Upper lobe of right lung (tissue), 1 donor: ENCODE measurements around the gene APOC4. TPM values are rescaled to one million over a fixed set of nuclear protein-coding genes. Genes with fewer than 3 reads are reported as not detected.
"Not testable (repeated sequence)": the region's sequence is repeated elsewhere in the genome, so short reads cannot be mapped to it uniquely, and the experiment has no call there.

ENCODE experiments used
- ATAC-seq: fragments of 200-7000 bp; cut with Tn5 transposase; one replicate; pipeline ENCODE4 v1.9.1; 2020; ENCODE audit warnings: mild to moderate bottlenecking, moderate library complexity
- DNase-seq: peaks from one replicate; pipeline ENCODE4 v3.0.0-alpha.2; 2020
- H3K27ac ChIP-seq: fragments of 200-600 bp; one replicate; pipeline ENCODE4 v1.8.0; 2022
- H3K27me3 ChIP-seq: fragments of 200-600 bp; one replicate; pipeline ENCODE4 v1.8.0; 2022; ENCODE audit warnings: mild to moderate bottlenecking
- H3K36me3 ChIP-seq: fragments of 200-600 bp; one replicate; pipeline ENCODE4 v1.8.0; 2022
- H3K4me1 ChIP-seq: fragments of 200-600 bp; one replicate; pipeline ENCODE4 v1.8.0; 2022
- H3K4me3 ChIP-seq: fragments of 200-600 bp; one replicate; pipeline ENCODE4 v1.8.0; 2022; ENCODE audit warnings: mild to moderate bottlenecking
- H3K9me3 ChIP-seq: fragments of 200-600 bp; one replicate; pipeline ENCODE4 v1.8.0; 2022
- CTCF ChIP-seq: fragments of 200-600 bp; IDR thresholded peaks from one replicate; pipeline ENCODE4 v1.8.0; 2022; ENCODE audit warnings: antibody characterized with exemption
- intact Hi-C: fragments of 100-400 bp; cut with DNase I; formaldehyde crosslinking; loops from one replicate; pipeline ENCODE4 v1.11.0; 2022
- total RNA-seq: library from RNA; stranded (reverse); fragmentation: NEBNext Ultra II Directional; extraction: Animal tissue kit (Norgen Biotek cat#: 25700); gene quantifications from one replicate; pipeline ENCODE4 v1.2.1, GENCODE V29; 2021
- donor health status: DM: no; HTN: yes; CAD: no; lungs with severe emphysema.

APOC4 gene
- total RNA-seq, 1 donor from 2014 or later, result not detected

- Histone ChIP-seq H3K27me3 (peaks cover 5% of the 10 kb centered on the region), H3K36me3 (peaks cover 4% of the 10 kb centered on the region), H3K4me1 (no peaks in the 10 kb centered on the region), H3K9me3 (no peaks in the 10 kb centered on the region), H3K27ac (no peak overlapping the region), H3K4me3 (no peak overlapping the region)
- intact Hi-C loops, result loop anchor here (10.0 kb wide), 1 partner anchor 47 kb away; the partner anchor contains the start of gene CLPTM1
- no peak for TF ChIP-seq CTCF
- no peak for ATAC-seq
- DNase-seq, result no peak
Observed at GRCh38 chr19:44907613-44908012, 34.4 kb upstream of the APOC4 start.

GRCh38 chr19:44908074-44908835 is 33.8 kb upstream of the APOC4 start:
- Histone ChIP-seq H3K36me3 (no peaks in the 10 kb centered on the region), H3K27me3 (peaks cover 5% of the 10 kb centered on the region), H3K4me1 (peaks cover 4% of the 10 kb centered on the region), H3K4me3 (no peak overlapping the region), H3K9me3 (no peaks in the 10 kb centered on the region), H3K27ac (no peak overlapping the region)
- DNase-seq, result no peak
- ATAC-seq, result no peak
- TF ChIP-seq CTCF, result no peak
- intact Hi-C loops, result loop anchor here (10.0 kb wide), 1 partner anchor 47 kb away; the partner anchor contains the start of gene CLPTM1

GRCh38 chr19:44908836-44909261 is 33.2 kb upstream of the APOC4 start:
- ATAC-seq (no peak), DNase-seq (no peak)
- no peak for TF ChIP-seq CTCF
- peaks cover 4% of the 10 kb centered on the region for H3K4me1 ChIP-seq
- H3K27me3 ChIP-seq, result peaks cover 5% of the 10 kb centered on the region
- no peak overlapping the region for H3K27ac ChIP-seq
- intact Hi-C loops, result loop anchor here (10.0 kb wide), 1 partner anchor 46 kb away; the partner anchor contains the start of gene CLPTM1
- H3K36me3 ChIP-seq, result no peaks in the 10 kb centered on the region
- no peak overlapping the region for H3K4me3 ChIP-seq
- H3K9me3 ChIP-seq, result no peaks in the 10 kb centered on the region

GRCh38 chr19:44909775-44910174 is 32.3 kb upstream of the APOC4 start:
- no peaks in the 10 kb centered on the region for H3K36me3 ChIP-seq
- peaks cover 4% of the 10 kb centered on the region for H3K4me1 ChIP-seq
- intact Hi-C loops, result loop anchor here (10.0 kb wide), 1 partner anchor 45 kb away; the partner anchor contains the start of gene CLPTM1
- TF ChIP-seq CTCF, result no peak
- H3K27me3 ChIP-seq, result peaks cover 5% of the 10 kb centered on the region
- DNase-seq, result no peak
- no peak overlapping the region for H3K4me3 ChIP-seq
- no peak overlapping the region for H3K27ac ChIP-seq
- no peak for ATAC-seq
- H3K9me3 ChIP-seq, result no peaks in the 10 kb centered on the region

- H3K4me1 ChIP-seq, DNase-seq, H3K27ac ChIP-seq, H3K36me3 ChIP-seq, ATAC-seq, H3K9me3 ChIP-seq, H3K4me3 ChIP-seq, intact Hi-C loops, H3K27me3 ChIP-seq: not testable (repeated sequence)
Observed at GRCh38 chr19:44911896-44912295, 30.1 kb upstream of the APOC4 start.

GRCh38 chr19:44912854-44913253 is 29.2 kb upstream of the APOC4 start:
- Histone ChIP-seq H3K4me1 (peaks cover 4% of the 10 kb centered on the region), H3K27ac (no peak overlapping the region), H3K27me3 (no peaks in the 10 kb centered on the region), H3K4me3 (no peak overlapping the region), H3K36me3 (no peaks in the 10 kb centered on the region), H3K9me3 (no peaks in the 10 kb centered on the region)
- intact Hi-C loops, result no loop called here
- ATAC-seq, result peak; percentile 62
- peak; percentile 85 for DNase-seq
- TF ChIP-seq CTCF, result no peak

- H3K36me3 ChIP-seq, intact Hi-C loops, H3K4me1 ChIP-seq, ATAC-seq, H3K9me3 ChIP-seq, DNase-seq, H3K27me3 ChIP-seq: not testable (repeated sequence)
- Histone ChIP-seq H3K4me3 (peak overlapping the region; percentile 57), H3K27ac (peak overlapping the region; percentile 11)
Observed at GRCh38 chr19:44913512-44914432, 28.3 kb upstream of the APOC4 start.

GRCh38 chr19:44914433-44915206 is 27.4 kb upstream of the APOC4 start, which contains the start of gene APOC1:
APOC1 (plus strand) TSS chr19:44914608; CDS start chr19:44914892, 284 bp downstream.
- peak within 1 kb of the TSS; percentile 71 for H3K27ac ChIP-seq
- H3K4me3 ChIP-seq, result peak within 1 kb of the TSS; percentile 57
- DNase-seq, result peak; percentile 92
- intact Hi-C loops, H3K4me1 ChIP-seq, H3K9me3 ChIP-seq, H3K36me3 ChIP-seq, H3K27me3 ChIP-seq: not testable (repeated sequence)
- peak; percentile 88 for ATAC-seq
